KMS-11 (cell line): Measurements from ENCODE around the gene RASGRP2.

Experiments
- H2AFZ ChIP-seq: fragments of 200-600 bp; sonication (generic); 2 replicates; pipeline ENCODE4 v1.6.1; 2016; ENCODE audit warnings: antibody characterized with exemption, mixed run types, low read depth
- H3K27ac ChIP-seq: fragments of 200-600 bp; sonication (generic); 2 replicates; pipeline ENCODE4 v1.6.1; 2016; ENCODE audit warnings: mild to moderate bottlenecking, mixed run types
- H3K27me3 ChIP-seq: fragments of 200-600 bp; sonication (generic); 2 replicates; pipeline ENCODE4 v1.6.1; 2017; ENCODE audit warnings: mild to moderate bottlenecking, low read depth, mixed run types, moderate library complexity; ENCODE audit not compliant: insufficient read depth
- H3K36me3 ChIP-seq: fragments of 200-600 bp; sonication (generic); 2 replicates; pipeline ENCODE4 v1.6.1; 2017; ENCODE audit warnings: mild to moderate bottlenecking, mixed run types; ENCODE audit not compliant: insufficient read depth
- H3K4me1 ChIP-seq: fragments of 200-600 bp; sonication (generic); 2 replicates; pipeline ENCODE4 v1.6.1; 2016; ENCODE audit warnings: mild to moderate bottlenecking, low read depth, mixed run types; ENCODE audit not compliant: poor library complexity, severe bottlenecking
- H3K4me2 ChIP-seq: fragments of 200-600 bp; sonication (generic); 2 replicates; pipeline ENCODE4 v1.7.0; 2016; ENCODE audit warnings: mild to moderate bottlenecking, mixed run types
- H3K4me3 ChIP-seq: fragments of 200-600 bp; sonication (generic); IDR thresholded peaks from 2 replicates; pipeline ENCODE4 v1.6.1; 2017; ENCODE audit warnings: low read depth, low read length, mixed read lengths; ENCODE audit not compliant: insufficient read depth
- H3K79me2 ChIP-seq: fragments of 200-600 bp; sonication (generic); 2 replicates; pipeline ENCODE4 v1.6.1; 2016; ENCODE audit warnings: low read depth, mixed run types; ENCODE audit not compliant: insufficient read depth
- H3K9ac ChIP-seq: fragments of 200-600 bp; sonication (generic); 2 replicates; pipeline ENCODE4 v1.6.1; 2016; ENCODE audit warnings: mild to moderate bottlenecking, mixed run types
- H4K20me1 ChIP-seq: fragments of 200-600 bp; sonication (generic); 2 replicates; pipeline ENCODE4 v1.6.1; 2016; ENCODE audit warnings: mild to moderate bottlenecking, mixed run types; ENCODE audit not compliant: insufficient read depth
- TF ChIP-seq, protein P1 (sequence below): fragments of 200-600 bp; sonication (generic); conservative IDR thresholded peaks from 2 replicates; pipeline ENCODE4 v1.6.1; 2017; ENCODE audit warnings: low read depth, mild to moderate bottlenecking, antibody characterized with exemption, low read length, moderate library complexity, mixed read lengths

Gene RASGRP2

DNA sequence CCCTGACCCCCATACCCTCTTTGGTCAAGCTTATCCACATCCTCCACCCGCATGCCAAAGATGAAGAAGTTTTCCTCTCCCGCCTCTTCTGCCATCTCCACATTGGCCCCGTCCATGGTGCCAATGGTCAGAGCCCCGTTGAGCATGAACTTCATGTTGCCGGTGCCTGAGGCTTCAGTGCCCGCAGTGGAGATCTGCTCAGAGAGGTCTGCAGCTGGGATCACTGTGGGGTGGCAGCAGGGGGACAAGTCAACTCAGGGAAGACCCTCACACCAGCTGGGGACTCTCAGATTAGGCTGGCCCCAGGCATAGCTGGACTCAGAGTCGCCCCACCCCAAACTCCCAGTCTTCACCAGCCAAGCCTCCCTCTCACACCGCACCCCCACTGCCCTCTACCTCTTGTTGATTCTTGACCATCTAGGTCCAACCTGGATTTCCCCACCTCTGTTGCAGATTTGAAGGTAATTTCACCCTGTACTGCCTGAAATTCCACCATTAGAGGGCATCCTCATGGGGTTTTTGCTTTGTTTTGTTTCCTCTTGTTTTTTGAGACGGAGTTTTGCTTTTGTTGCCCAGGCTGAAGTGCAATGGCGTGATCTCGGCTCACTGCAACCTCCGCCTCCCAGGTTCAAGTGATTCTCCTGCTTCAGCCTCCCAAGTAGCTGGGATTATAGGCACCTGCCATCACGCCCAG, 6.6 kb upstream of the RASGRP2 start:
- Histone ChIP-seq H3K36me3 (no peaks in the 10 kb centered on the region), H3K79me2 (no peaks in the 10 kb centered on the region), H4K20me1 (no peaks in the 10 kb centered on the region), H3K4me2 (no peak overlapping the region), H3K4me3 (no peak overlapping the region), H3K27me3 (peaks cover 4% of the 10 kb centered on the region; the same call in 1 of the 2 replicates), H3K27ac (no peak overlapping the region), H3K9ac (no peak overlapping the region), H3K4me1 (peaks cover 4% of the 10 kb centered on the region), H2AFZ (no peak overlapping the region)
- TF ChIP-seq, protein P1, sequence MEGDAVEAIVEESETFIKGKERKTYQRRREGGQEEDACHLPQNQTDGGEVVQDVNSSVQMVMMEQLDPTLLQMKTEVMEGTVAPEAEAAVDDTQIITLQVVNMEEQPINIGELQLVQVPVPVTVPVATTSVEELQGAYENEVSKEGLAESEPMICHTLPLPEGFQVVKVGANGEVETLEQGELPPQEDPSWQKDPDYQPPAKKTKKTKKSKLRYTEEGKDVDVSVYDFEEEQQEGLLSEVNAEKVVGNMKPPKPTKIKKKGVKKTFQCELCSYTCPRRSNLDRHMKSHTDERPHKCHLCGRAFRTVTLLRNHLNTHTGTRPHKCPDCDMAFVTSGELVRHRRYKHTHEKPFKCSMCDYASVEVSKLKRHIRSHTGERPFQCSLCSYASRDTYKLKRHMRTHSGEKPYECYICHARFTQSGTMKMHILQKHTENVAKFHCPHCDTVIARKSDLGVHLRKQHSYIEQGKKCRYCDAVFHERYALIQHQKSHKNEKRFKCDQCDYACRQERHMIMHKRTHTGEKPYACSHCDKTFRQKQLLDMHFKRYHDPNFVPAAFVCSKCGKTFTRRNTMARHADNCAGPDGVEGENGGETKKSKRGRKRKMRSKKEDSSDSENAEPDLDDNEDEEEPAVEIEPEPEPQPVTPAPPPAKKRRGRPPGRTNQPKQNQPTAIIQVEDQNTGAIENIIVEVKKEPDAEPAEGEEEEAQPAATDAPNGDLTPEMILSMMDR: no peak

DNA sequence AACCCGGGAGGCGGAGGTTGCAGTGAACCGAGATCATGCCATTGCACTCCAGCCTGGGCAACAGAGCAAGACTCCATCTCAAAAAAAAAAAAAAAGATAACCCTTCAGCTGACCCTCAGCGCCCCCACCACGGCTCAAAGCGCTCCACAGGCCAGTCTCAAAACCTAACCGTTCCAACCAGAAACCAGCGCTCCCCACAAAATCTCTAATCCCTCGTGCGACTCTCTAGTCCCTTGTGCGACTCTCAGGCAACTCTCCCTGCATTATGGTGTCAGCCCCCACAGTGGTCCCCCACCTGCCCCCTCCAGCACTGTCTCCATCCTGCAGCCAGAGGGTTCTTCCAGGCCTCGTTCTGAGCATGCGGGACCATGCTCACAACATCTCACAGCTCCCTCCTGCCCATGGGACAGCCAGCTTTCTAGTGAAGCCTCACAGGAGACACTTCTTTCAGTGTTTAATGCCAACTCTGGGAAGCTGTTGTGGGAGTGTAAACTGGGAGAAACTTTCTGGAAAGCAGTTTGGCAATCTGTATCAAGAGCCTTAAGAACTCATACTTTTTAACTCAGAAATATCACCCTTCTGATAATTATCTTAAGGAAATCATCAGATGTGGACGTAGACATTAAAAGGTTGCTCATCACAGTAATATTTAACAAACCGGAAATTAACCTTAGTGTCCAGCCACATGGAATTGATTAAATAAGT, 4.2 kb upstream of the RASGRP2 start:
- TF ChIP-seq, protein P1: no peak
- no peak overlapping the region for H3K9ac ChIP-seq
- no peaks in the 10 kb centered on the region for H3K79me2 ChIP-seq
- H3K4me2 ChIP-seq: no peak overlapping the region
- H3K27me3 ChIP-seq: peaks cover 24% of the 10 kb centered on the region
- no peaks in the 10 kb centered on the region for H4K20me1 ChIP-seq
- H2AFZ ChIP-seq: no peak overlapping the region
- peaks cover 20% of the 10 kb centered on the region for H3K4me1 ChIP-seq
- no peak overlapping the region for H3K27ac ChIP-seq
- H3K4me3 ChIP-seq: no peak overlapping the region
- no peaks in the 10 kb centered on the region for H3K36me3 ChIP-seq

DNA sequence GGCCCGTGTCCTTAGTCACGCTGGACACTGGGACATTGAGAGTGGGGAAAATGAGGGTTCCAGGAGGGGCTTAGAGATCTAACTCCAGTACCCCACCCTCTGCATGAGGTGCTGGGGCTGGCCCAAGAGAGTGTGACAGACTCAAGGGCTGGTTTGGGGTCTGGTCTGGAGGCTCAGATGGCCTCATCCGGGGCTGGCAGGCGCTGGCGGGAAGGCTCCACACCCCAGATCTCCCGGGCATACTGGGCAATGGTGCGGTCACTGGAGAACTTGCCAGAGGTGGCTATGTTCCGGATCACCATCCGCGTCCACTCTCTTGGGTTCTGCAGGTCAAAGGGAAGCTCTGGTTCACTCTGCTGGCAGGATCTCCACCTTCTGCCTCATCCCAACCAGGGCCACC, 2.5 kb upstream of the RASGRP2 start:
- TF ChIP-seq, protein P1: no peak
- no peaks in the 10 kb centered on the region for H3K36me3 ChIP-seq
- peaks cover 41% of the 10 kb centered on the region for H3K27me3 ChIP-seq
- H3K4me2 ChIP-seq: no peak overlapping the region
- H2AFZ ChIP-seq: no peak overlapping the region
- no peaks in the 10 kb centered on the region for H3K79me2 ChIP-seq
- H3K9ac ChIP-seq: no peak overlapping the region
- H3K4me1 ChIP-seq: peaks cover 31% of the 10 kb centered on the region
- H3K27ac ChIP-seq: no peak overlapping the region
- no peak overlapping the region for H3K4me3 ChIP-seq
- H4K20me1 ChIP-seq: no peaks in the 10 kb centered on the region

DNA sequence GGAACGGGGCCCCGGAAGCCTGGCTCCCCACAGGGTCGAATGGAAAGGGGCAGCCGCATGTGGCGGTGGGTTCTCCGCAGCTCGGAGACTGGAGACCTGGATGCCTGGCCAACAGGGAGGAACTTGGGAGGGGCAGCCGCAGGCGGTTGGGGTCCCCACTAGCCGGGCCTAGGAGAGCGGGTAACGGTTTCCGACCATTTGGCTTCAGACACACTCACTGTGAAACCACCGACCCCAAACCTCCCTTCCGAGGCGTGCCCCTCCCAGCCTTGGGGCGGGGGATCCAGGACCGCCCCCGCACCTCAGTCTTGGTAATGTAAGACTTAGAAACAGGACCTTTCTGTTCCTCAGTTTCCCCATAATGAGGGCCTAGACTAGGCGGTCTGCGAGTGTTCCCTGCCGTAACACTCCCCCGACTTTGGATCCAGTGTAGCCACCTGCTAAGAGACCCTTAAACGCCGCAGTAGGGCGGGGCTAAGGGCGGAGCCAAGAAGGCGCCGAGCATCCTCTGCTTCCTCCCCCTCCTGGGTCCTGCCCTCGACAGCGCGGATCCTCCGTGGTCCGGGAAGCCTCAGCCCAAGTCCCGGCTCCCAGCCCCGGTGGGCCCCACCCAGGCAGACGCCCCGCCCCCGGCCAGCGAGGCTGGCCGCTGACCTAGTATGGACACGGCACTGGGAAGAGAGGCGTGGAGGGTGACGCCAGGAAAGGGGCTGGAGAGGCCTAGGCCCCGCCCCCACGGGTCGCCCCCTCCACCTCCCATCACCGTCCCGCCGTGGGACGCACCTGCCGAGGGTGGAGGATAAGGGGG, 1.8 kb upstream of the RASGRP2 start:
- peaks cover 31% of the 10 kb centered on the region for H3K4me1 ChIP-seq
- H3K9ac ChIP-seq: no peak overlapping the region
- H3K4me3 ChIP-seq: no peak overlapping the region

More for the DNA sequence above, 1.8 kb upstream of the RASGRP2 start:
- Histone ChIP-seq H3K36me3 (no peaks in the 10 kb centered on the region), H4K20me1 (no peaks in the 10 kb centered on the region), H3K4me2 (peak overlapping the region; percentile 79), H2AFZ (peak overlapping the region; percentile 54; the same call in 1 of the 2 replicates), H3K27me3 (peaks cover 48% of the 10 kb centered on the region), H3K79me2 (no peaks in the 10 kb centered on the region), H3K27ac (no peak overlapping the region)
- TF ChIP-seq, protein P1: no peak
